ENCODE data around the gene CNP. TPM values are rescaled to one million over a fixed set of nuclear protein-coding genes. Genes with fewer than 3 reads are reported as not detected.

The CNP gene
- total RNA-seq, 1 donor: 94.6 TPM

DNA sequence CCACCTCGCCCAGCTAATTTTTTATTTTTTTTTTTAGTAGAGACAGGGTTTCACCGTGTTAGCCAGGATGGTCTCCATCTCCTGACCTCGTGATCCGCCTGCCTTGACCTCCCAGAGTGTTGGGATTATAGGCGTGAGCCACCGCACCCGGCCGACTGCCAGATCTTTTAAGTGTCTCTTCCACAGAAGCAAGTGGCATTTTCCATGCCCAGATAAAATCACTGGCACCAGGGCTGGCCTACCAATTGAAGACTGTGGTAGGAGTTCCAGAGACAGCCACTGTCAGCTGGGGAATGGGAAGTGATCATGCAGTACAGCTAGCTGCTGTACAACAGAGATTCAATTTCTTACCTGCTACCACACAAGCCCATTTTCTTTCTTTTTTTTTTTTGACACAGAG lies 17.9 kb downstream of the CNP start:
- DNase-seq (ENCODE audit: low read depth): no peak
- H3K4me3 ChIP-seq (ENCODE audit: low read depth, low read length): no peak overlapping the region
- TF ChIP-seq, protein P1, sequence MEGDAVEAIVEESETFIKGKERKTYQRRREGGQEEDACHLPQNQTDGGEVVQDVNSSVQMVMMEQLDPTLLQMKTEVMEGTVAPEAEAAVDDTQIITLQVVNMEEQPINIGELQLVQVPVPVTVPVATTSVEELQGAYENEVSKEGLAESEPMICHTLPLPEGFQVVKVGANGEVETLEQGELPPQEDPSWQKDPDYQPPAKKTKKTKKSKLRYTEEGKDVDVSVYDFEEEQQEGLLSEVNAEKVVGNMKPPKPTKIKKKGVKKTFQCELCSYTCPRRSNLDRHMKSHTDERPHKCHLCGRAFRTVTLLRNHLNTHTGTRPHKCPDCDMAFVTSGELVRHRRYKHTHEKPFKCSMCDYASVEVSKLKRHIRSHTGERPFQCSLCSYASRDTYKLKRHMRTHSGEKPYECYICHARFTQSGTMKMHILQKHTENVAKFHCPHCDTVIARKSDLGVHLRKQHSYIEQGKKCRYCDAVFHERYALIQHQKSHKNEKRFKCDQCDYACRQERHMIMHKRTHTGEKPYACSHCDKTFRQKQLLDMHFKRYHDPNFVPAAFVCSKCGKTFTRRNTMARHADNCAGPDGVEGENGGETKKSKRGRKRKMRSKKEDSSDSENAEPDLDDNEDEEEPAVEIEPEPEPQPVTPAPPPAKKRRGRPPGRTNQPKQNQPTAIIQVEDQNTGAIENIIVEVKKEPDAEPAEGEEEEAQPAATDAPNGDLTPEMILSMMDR (IDR thresholded peaks at IDR 0.05; ENCODE audit: insufficient read depth, low read depth, low read length): no peak

DNA sequence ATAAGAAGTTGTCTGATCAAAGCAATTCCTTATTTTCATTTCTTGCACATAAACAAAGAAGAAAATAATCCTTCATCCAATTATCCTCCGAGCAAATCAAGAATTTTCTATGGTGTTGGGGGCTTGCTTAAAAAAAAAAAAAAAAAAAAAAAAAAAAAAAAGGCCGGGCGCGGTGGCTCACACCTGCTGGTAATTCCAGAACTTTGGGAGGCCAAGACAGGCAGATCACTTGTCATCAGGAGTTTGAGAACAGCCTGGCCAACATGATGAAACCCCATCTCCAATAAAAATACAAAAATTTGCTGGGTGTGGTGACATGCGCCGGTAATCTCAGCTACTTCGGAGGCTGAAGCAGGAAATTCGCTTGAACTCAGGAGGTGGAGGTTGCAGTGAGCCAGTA lies 19.3 kb downstream of the CNP start:
- no peak for DNase-seq (ENCODE audit: low read depth)
- TF ChIP-seq, protein P1 (IDR thresholded peaks at IDR 0.05; ENCODE audit: insufficient read depth, low read depth, low read length): no peak
- no peak overlapping the region for H3K4me3 ChIP-seq (ENCODE audit: low read depth, low read length)

DNA sequence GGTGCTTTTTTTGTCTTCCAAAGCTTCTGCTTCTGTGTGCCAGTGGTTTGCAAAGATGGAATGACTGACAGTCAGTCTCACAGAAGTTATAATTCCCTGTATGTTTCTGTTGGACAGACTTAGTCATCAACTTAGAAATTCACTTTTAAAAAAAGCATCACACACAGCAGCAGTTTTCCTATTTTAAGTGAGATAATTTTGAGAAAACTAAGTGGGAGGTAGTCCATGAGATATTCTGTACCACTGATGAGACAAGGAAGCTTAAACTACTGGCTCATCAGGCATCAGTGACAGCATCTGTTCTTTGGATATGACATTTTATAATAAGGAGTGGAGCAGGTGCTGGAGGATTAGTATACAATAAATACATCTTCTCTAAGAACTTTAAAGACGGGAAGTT lies 20.0 kb downstream of the CNP start:
- H3K4me3 ChIP-seq (ENCODE audit: low read depth, low read length): no peak overlapping the region
- DNase-seq (ENCODE audit: low read depth): no peak
- TF ChIP-seq, protein P1 (IDR thresholded peaks at IDR 0.05; ENCODE audit: insufficient read depth, low read depth, low read length): no peak

DNA sequence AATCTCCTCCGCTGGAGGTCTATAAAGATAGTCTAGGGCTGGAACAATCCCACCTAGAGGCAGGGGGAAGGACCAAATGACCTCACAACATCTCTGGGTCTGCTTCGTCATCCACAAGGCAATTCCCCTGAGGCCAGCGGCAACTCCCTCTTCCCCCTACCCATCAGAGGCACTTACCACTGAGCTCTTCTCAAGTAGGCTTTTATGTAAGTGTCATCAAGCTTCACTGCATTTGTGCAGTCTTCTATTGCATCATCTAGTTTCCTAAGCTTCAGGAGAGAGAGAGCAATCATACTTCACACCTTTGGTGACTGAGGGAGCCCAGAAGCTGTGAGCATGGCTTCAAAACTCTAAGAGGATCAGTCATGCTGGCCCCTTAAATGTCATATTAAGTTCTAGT lies 21.0 kb downstream of the CNP start:
- peak; percentile 18 for DNase-seq (ENCODE audit: low read depth)
- TF ChIP-seq, protein P1 (IDR thresholded peaks at IDR 0.05; ENCODE audit: insufficient read depth, low read depth, low read length): no peak

DNA sequence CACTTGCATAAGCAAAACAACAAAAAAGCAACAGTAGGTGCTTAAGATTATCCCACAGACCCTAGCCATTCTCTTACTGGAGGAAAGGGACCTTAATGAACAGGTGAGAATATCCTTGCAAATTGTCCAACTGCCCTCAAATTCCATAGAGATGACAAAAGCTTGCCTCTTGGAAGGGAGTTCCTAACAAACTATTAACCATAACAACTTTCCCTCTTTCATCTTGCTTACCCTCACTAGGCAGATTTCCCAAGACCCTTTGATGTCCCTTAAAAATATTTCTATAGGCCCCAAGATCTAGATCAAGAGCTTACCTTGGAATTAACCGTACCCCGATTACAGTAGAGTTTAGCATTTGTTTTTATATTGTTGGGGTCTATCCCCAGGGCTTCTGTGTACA lies 21.8 kb downstream of the CNP start:
- no peak for DNase-seq (ENCODE audit: low read depth)
- TF ChIP-seq, protein P1 (IDR thresholded peaks at IDR 0.05; ENCODE audit: insufficient read depth, low read depth, low read length): no peak
- no peak overlapping the region for H3K4me3 ChIP-seq (ENCODE audit: low read depth, low read length)

More for the DNA sequence above, 21.0 kb downstream of the CNP start:
- no peak overlapping the region for H3K4me3 ChIP-seq (ENCODE audit: low read depth, low read length)

DNA sequence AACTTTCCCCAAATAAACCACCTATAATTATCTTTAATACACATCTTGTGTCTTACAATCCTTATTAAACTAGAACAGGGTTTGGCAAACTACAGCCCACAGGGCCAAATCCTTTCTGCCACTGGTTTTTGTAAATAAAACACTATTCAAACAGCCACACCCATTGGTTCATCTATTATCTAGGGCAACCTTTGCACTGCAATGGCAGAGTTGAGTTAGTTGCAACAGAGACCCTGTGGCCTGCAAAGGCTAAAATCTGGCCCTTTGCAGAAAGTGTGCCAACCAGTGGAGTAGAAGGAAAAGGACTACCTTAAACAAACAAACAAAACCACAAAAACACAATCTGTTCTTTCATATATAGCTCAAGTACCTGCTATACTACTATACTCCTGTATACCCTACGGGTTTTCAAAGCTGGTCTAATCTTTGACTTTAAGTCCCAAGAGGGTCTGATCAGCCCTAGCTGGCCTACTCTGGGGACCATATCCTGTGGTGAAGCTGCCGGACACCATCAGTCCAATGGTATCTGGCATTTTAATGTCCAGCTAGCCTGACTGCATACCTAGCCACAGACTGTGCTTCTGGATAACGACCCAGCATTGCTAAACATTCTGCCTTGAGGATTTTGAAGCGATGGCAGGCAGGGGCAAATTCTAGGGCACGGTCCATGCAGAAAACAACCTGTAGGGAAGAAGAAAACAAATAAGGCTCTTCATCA lies 23.3 kb downstream of the CNP start:
- TF ChIP-seq, protein P1 (IDR thresholded peaks at IDR 0.05; ENCODE audit: insufficient read depth, low read depth, low read length): no peak
- DNase-seq (ENCODE audit: low read depth): no peak
- H3K4me3 ChIP-seq (ENCODE audit: low read depth, low read length): no peak overlapping the region

DNA sequence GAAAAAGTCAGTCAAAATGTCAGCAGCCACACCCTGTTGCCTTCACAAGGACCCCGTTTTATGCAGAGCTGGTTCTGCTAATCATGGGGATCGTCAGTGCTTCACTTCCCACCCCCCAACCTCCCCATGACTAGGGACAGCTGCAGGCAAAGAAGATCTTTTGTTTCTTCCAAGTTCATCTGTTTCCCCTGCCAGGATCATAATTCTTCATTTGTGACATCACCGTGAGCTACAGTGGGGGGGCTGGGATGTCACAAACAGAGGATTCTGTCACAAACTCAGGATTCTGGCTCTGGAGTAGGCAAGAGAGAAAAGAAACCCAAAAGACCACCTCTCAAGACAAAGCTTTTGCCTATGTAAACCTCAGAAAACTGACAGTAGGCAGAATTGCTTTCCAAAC lies 26.0 kb downstream of the CNP start:
- no peak for DNase-seq (ENCODE audit: low read depth)
- no peak overlapping the region for H3K4me3 ChIP-seq (ENCODE audit: low read depth, low read length)
- TF ChIP-seq, protein P1 (IDR thresholded peaks at IDR 0.05; ENCODE audit: insufficient read depth, low read depth, low read length): no peak

Data from fibroblast of villous mesenchyme (primary cell).